Measurements from ENCODE around the gene CRYL1.

- TF ChIP-seq CTCF (IDR thresholded peaks at IDR 0.05) (no peak), POLR2A (IDR thresholded peaks at IDR 0.05) (no peak)
Measured at GRCh38 chr13:20371825-20372224, 153.8 kb downstream of the CRYL1 start.

All from adrenal gland (tissue), 5 donors.